WTC11 (cell line): ENCODE data around the gene FCN1. TPM values are rescaled to one million over a fixed set of nuclear protein-coding genes. Genes with fewer than 3 reads are reported as not detected.

Experiments used
- ATF3 ChIP-seq: sonication (generic); formaldehyde crosslinking; conservative IDR thresholded peaks from 2 replicates; pipeline ENCODE4 v1.8.1; 2022; ENCODE audit warnings: mild to moderate bottlenecking, missing genetic modification reagents
- CTCF ChIP-seq: fragments of 200-600 bp; IDR thresholded peaks from 2 replicates; pipeline ENCODE4 v1.8.0; 2022; ENCODE audit warnings: antibody characterized with exemption
- ELF4 ChIP-seq: sonication (generic); formaldehyde crosslinking; IDR thresholded peaks from 2 replicates; pipeline ENCODE4 v1.8.1; 2022; ENCODE audit warnings: low read depth, mild to moderate bottlenecking, moderate library complexity, missing genetic modification reagents
- ERG ChIP-seq: fragments of 250-450 bp; sonication (Bioruptor Pico); IDR thresholded peaks from 2 replicates; pipeline ENCODE4 v1.8.0; 2021; ENCODE audit warnings: mild to moderate bottlenecking
- FOXP4 ChIP-seq: sonication (generic); formaldehyde crosslinking; IDR thresholded peaks from 2 replicates; pipeline ENCODE4 v1.8.0; 2022; ENCODE audit warnings: mild to moderate bottlenecking, missing genetic modification reagents
- HMGXB4 ChIP-seq: sonication (generic); formaldehyde crosslinking; IDR thresholded peaks from 2 replicates; pipeline ENCODE4 v1.8.1; 2023; ENCODE audit warnings: mild to moderate bottlenecking, moderate library complexity, missing genetic modification reagents
- MLX ChIP-seq: sonication (generic); formaldehyde crosslinking; IDR thresholded peaks from 2 replicates; pipeline ENCODE4 v1.8.1; 2023; ENCODE audit warnings: mild to moderate bottlenecking, missing genetic modification reagents, moderate library complexity
- NR2C2 ChIP-seq: sonication (generic); formaldehyde crosslinking; IDR thresholded peaks from 2 replicates; pipeline ENCODE4 v1.8.0; 2022; ENCODE audit warnings: mild to moderate bottlenecking, missing genetic modification reagents
- RORB ChIP-seq: fragments of 250-450 bp; sonication (Bioruptor Pico); IDR thresholded peaks from 2 replicates; pipeline ENCODE4 v1.9.0; 2021; ENCODE audit warnings: mild to moderate bottlenecking
- STAT6 ChIP-seq: sonication (generic); formaldehyde crosslinking; conservative IDR thresholded peaks from 2 replicates; pipeline ENCODE4 v1.8.1; 2023; ENCODE audit warnings: mild to moderate bottlenecking, low read depth, missing genetic modification reagents, moderate library complexity
- USF2 ChIP-seq: sonication (generic); formaldehyde crosslinking; IDR thresholded peaks from 2 replicates; pipeline ENCODE4 v1.8.1; 2023; ENCODE audit warnings: mild to moderate bottlenecking, missing genetic modification reagents, moderate library complexity
- ZNF396 ChIP-seq: fragments of 250-450 bp; sonication (Bioruptor Pico); IDR thresholded peaks from 2 replicates; pipeline ENCODE4 v1.8.0; 2021; ENCODE audit warnings: mild to moderate bottlenecking, moderate library complexity, borderline replicate concordance
- ZNF425 ChIP-seq: fragments of 250-450 bp; sonication (Bioruptor Pico); conservative IDR thresholded peaks from 2 replicates; pipeline ENCODE4 v1.9.0; 2021; ENCODE audit warnings: mild to moderate bottlenecking
- total RNA-seq: library from RNA; stranded (reverse); gene quantifications from 3 replicates; pipeline ENCODE4 v1.2.3, GENCODE V29; 2021

The FCN1 gene
- total RNA-seq, 1 experiment from 2014 or later = not detected

GRCh38 chr9:134916161-134916665 is 1.5 kb downstream of the FCN1 start (continued):
- TF ChIP-seq STAT6 (CRISPR knock-in tag) (no peak), ATF3 (CRISPR knock-in tag) (no peak), RORB (CRISPR knock-in tag) (no peak), ZNF425 (CRISPR knock-in tag) (no peak), NR2C2 (CRISPR knock-in tag) (no peak), FOXP4 (CRISPR knock-in tag) (no peak), MLX (CRISPR knock-in tag) (no peak), ELF4 (no peak), USF2 (CRISPR knock-in tag) (no peak), CTCF (no peak), ERG (CRISPR knock-in tag) (no peak), ZNF396 (CRISPR knock-in tag) (no peak), HMGXB4 (CRISPR knock-in tag) (no peak)
